Right cardiac atrium (tissue), 5 donors: ENCODE measurements around the gene ARFIP1. TPM values are rescaled to one million over a fixed set of nuclear protein-coding genes. Genes with fewer than 3 reads are reported as not detected.

Experiments
- polyA plus RNA-seq: library from polyadenylated mRNA; stranded (reverse); fragments of 200-250 nt; gene quantifications from one replicate; pipeline ENCODE4 v1.2.3, GENCODE V29; 2013
- total RNA-seq, 4 donors: library from RNA; stranded (reverse); fragmentation: NEBNext Ultra II Directional; extraction: Animal tissue kit (Norgen Biotek cat#: 25700); gene quantifications; one replicate each; pipeline ENCODE4 v1.2.1, GENCODE V29; 2021
- donor health status: healthy with polysubstance abuse.
- donor health status: DM: no; HTN: yes; CAD: no.
- donor health status: DM: no; HTN: no; CAD: no.
- donor health status: DM: no; HTN: yes; CAD: no; lungs with severe emphysema.
- donor health status: DM: yes; HTN: yes; CAD: no.

ARFIP1 gene
- total and polyA plus RNA-seq, 5 donors = 8.9 to 20.6 (median 18.9) TPM

Other genes starting within 250 kb of the ARFIP1 start
- 10 to 100 TPM; 41.6 to 52.2 (median 49.1) TPM for gene FBXW7, start 243.9 kb upstream of the ARFIP1 start, total RNA-seq
- 14.8 TPM for gene FBXW7, start 243.9 kb upstream of the ARFIP1 start, polyA plus RNA-seq
- gene TMEM154, start 100.0 kb upstream of the ARFIP1 start, total RNA-seq = 1 to 10 TPM in 3 of 4 donors, under 1 TPM in 1; 0.48 to 2.4 (median 1.5) TPM
- gene TMEM154, start 100.0 kb upstream of the ARFIP1 start, polyA plus RNA-seq = 0.16 TPM
- under 1 TPM; 0.15 to 0.37 (median 0.18) TPM for gene TIGD4, start 224 bp upstream of the ARFIP1 start, total RNA-seq
- 0.07 TPM for gene TIGD4, start 224 bp upstream of the ARFIP1 start, polyA plus RNA-seq
- 1 to 10 TPM in 2 of 4 donors, under 1 TPM in 2; 0.37 to 1.3 (median 0.77) TPM for gene FHDC1, start 156.4 kb downstream of the ARFIP1 start, total RNA-seq
- gene FHDC1, start 156.4 kb downstream of the ARFIP1 start, polyA plus RNA-seq = 0.25 TPM